Measurements from ENCODE around the gene TMPRSS4. TPM values are rescaled to one million over a fixed set of nuclear protein-coding genes. Genes with fewer than 3 reads are reported as not detected.

TMPRSS4 gene
- total and polyA plus RNA-seq, 2 of the 4 experiments (the other 2 are of a cell fraction): not detected

DNA sequence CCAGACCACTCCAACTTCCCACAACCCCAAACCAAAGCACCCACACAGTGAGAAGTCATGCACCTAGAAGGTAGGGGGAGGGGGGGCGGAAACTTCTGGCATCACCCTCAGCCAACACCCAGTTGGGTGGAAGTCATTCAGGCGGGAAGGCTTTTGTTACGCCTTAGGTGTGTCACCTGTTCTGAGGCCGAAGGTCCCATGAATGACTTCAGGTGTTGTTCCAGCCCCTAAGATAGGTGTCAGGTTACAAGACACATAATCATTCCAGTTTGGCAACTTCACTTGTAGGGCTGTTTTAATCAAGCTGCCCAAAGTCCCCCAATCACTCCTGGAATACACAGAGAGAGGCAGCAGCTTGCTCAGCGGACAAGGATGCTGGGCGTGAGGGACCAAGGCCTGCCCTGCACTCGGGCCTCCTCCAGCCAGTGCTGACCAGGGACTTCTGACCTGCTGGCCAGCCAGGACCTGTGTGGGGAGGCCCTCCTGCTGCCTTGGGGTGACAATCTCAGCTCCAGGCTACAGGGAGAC, at the start of gene TMPRSS4 (continued):
- TF ChIP-seq, protein P1, sequence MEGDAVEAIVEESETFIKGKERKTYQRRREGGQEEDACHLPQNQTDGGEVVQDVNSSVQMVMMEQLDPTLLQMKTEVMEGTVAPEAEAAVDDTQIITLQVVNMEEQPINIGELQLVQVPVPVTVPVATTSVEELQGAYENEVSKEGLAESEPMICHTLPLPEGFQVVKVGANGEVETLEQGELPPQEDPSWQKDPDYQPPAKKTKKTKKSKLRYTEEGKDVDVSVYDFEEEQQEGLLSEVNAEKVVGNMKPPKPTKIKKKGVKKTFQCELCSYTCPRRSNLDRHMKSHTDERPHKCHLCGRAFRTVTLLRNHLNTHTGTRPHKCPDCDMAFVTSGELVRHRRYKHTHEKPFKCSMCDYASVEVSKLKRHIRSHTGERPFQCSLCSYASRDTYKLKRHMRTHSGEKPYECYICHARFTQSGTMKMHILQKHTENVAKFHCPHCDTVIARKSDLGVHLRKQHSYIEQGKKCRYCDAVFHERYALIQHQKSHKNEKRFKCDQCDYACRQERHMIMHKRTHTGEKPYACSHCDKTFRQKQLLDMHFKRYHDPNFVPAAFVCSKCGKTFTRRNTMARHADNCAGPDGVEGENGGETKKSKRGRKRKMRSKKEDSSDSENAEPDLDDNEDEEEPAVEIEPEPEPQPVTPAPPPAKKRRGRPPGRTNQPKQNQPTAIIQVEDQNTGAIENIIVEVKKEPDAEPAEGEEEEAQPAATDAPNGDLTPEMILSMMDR (conservative IDR thresholded peaks at IDR 0.05; ENCODE audit: low read depth, low read length): no peak
- TF ChIP-seq CHD1 (IDR thresholded peaks at IDR 0.05; ENCODE audit: low read depth, low read length): no peak
- TF ChIP-seq BHLHE40 (IDR thresholded peaks at IDR 0.05; ENCODE audit: low read depth, low read length): no peak

DNA sequence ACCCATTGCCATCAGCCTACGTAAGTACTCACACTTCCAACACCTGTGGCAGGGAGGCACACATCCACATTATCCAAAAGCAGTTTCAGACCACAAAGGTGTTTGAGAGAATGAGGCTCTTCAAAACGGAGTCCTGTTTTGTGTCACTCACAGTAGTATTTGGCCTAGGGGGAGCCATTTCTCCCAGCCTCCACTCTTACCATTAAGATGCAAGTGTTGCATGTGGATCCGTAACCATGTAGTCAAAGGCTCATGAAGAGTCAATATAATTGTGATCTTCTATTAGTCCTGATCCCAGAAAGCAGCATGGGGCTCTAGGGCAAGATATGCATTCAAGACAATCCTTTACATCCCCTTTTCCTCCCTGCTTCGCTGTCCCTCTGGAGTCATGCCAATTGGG, 49.2 kb upstream of the TMPRSS4 start:
- H3K23ac ChIP-seq (ENCODE audit: low read depth, low read length): no peak overlapping the region
- no peaks in the 10 kb centered on the region for H3K79me1 ChIP-seq (ENCODE audit: low read depth in 1 of 2, low read length in 2 of 2)
- no peak overlapping the region for H2AK5ac ChIP-seq (ENCODE audit: low read depth, low read length)
- TF ChIP-seq, protein P2, sequence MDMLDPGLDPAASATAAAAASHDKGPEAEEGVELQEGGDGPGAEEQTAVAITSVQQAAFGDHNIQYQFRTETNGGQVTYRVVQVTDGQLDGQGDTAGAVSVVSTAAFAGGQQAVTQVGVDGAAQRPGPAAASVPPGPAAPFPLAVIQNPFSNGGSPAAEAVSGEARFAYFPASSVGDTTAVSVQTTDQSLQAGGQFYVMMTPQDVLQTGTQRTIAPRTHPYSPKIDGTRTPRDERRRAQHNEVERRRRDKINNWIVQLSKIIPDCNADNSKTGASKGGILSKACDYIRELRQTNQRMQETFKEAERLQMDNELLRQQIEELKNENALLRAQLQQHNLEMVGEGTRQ (IDR thresholded peaks at IDR 0.05; ENCODE audit: low read depth, low read length): no peak
- no peak for TF ChIP-seq CHD1 (IDR thresholded peaks at IDR 0.05; ENCODE audit: low read depth, low read length)
- TF ChIP-seq, protein P1 (conservative IDR thresholded peaks at IDR 0.05; ENCODE audit: low read depth, low read length): no peak
- TF ChIP-seq RAD21 (IDR thresholded peaks at IDR 0.05; ENCODE audit: low read length): no peak
- TF ChIP-seq MXI1 (IDR thresholded peaks at IDR 0.05; ENCODE audit: borderline replicate concordance, low read depth, low read length): no peak
- TF ChIP-seq BHLHE40 (IDR thresholded peaks at IDR 0.05; ENCODE audit: low read depth, low read length): no peak
- no peak overlapping the region for H2BK15ac ChIP-seq (ENCODE audit: low read depth, low read length)
- DNase-seq: no peak
- no peak overlapping the region for H2AFZ ChIP-seq (replicated peaks; ENCODE audit: low read length, poor library complexity)
- H2BK120ac ChIP-seq (ENCODE audit: low read depth, low read length): no peak overlapping the region
- no peaks in the 10 kb centered on the region for H3K4me1 ChIP-seq (ENCODE audit: control insufficient read depth, insufficient read depth, low read length)
- POLR2A ChIA-PET (ENCODE audit: unreplicated experiment): no interaction called here
- no peak overlapping the region for H3K18ac ChIP-seq (ENCODE audit: low read depth, low read length)
- no peaks in the 10 kb centered on the region for H3K27me3 ChIP-seq (ENCODE audit: control insufficient read depth, insufficient read depth, low read length)
- H3K4me3 ChIP-seq (ENCODE audit: insufficient read depth, low read depth, low read length): no peak overlapping the region
- no peaks in the 10 kb centered on the region for H3K36me3 ChIP-seq (ENCODE audit: control insufficient read depth, insufficient read depth, low read length)
- no peak overlapping the region for H4K5ac ChIP-seq (ENCODE audit: low read depth, low read length)
- no peak overlapping the region for H3K27ac ChIP-seq (ENCODE audit: insufficient read depth, low read length)
- no peaks in the 10 kb centered on the region for H4K20me1 ChIP-seq (ENCODE audit: insufficient read depth, low read length)
- no peak overlapping the region for H3K9ac ChIP-seq (ENCODE audit: low read depth, low read length)
- no peak overlapping the region for H3K4ac ChIP-seq (ENCODE audit: low read depth, low read length)
- no peak overlapping the region for H3K4me2 ChIP-seq (ENCODE audit: low read depth, low read length)
- in situ Hi-C loops (cut with MboI; ENCODE audit: low sequenced_read_pairs): no loop called here
- H2AK9ac ChIP-seq (replicated peaks; ENCODE audit: low read depth, low read length, poor library complexity): no peak overlapping the region
- H3K14ac ChIP-seq (replicated peaks; ENCODE audit: low read depth, low read length): no peak overlapping the region
- H4K91ac ChIP-seq (ENCODE audit: insufficient read depth, low read depth, low read length): no peak overlapping the region
- intact Hi-C loops (cut with micrococcal nuclease): no loop called here
- H3K56ac ChIP-seq (ENCODE audit: extremely low read depth, insufficient read depth, low read length): no peak overlapping the region
- H3K9me1 ChIP-seq (ENCODE audit: insufficient read depth, low read length): no peaks in the 10 kb centered on the region
- no peak overlapping the region for H2BK20ac ChIP-seq (ENCODE audit: low read depth, low read length)
- ATAC-seq (ENCODE audit: low read depth): no peak
- H3K9me3 ChIP-seq (ENCODE audit: control insufficient read depth, insufficient read depth, low read length): no peaks in the 10 kb centered on the region
- dilution Hi-C loops (cut with HindIII; ENCODE audit: low sequenced_read_pairs, unreplicated experiment): no loop called here
- WGBS, 2 experiments (ENCODE audit: extremely low coverage in 2 of 2, insufficient read length in 1 of 2): no CpG with 5 or more reads among the region's 4 CpGs
- CTCF ChIA-PET: no interaction called here
- no peak overlapping the region for H2BK5ac ChIP-seq (ENCODE audit: low read depth, low read length, poor library complexity, severe bottlenecking)
- H4K8ac ChIP-seq (ENCODE audit: low read depth in 2 of 2, low read length in 2 of 2): no peak overlapping the region
- BruUV-seq (replicated peaks): no TSS peak

Measured in IMR-90 (cell line).